ENCODE results near the gene LAMB3.

LAMB3 gene

GRCh38 chr1:209617047-209617673 lies 35.1 kb downstream of the LAMB3 start:
- ChIA-PET CTCF (interaction anchor here (0.8 to 1.2 kb wide), 2 partner anchors 10 to 149 kb away, joined by 3 to 5 read pairs; no protein-coding TSS in a partner anchor), POLR2A (no interaction called here)
- no peaks in the 10 kb centered on the region for H3K36me3 ChIP-seq (ENCODE audit: control insufficient read depth in 2 of 2, insufficient read depth in 1 of 2, low read length in 2 of 2)
- TF ChIP-seq SALL2 (tag by site-specific recombination; IDR thresholded peaks at IDR 0.05; ENCODE audit: borderline replicate concordance), result no peak
- no peak for TF ChIP-seq ZBTB49 (tag by site-specific recombination; IDR thresholded peaks at IDR 0.05; ENCODE audit: low read depth)
- TF ChIP-seq ZNF510 (tag by site-specific recombination; IDR thresholded peaks at IDR 0.05; ENCODE audit: insufficient replicate concordance), result no peak
- TF ChIP-seq ZNF623 (tag by site-specific recombination; IDR thresholded peaks at IDR 0.05), result no peak
- TF ChIP-seq ZNF157 (tag by site-specific recombination; IDR thresholded peaks at IDR 0.05), result no peak
- no peak for TF ChIP-seq ZNF302 (tag by site-specific recombination; IDR thresholded peaks at IDR 0.05; ENCODE audit: low read depth)
- no peak for TF ChIP-seq HOXD13 (CRISPR knock-in tag; IDR thresholded peaks at IDR 0.05; ENCODE audit: borderline replicate concordance)
- TF ChIP-seq ZNF391 (tag by site-specific recombination; IDR thresholded peaks at IDR 0.05; ENCODE audit: borderline replicate concordance, low read depth), result no peak
- TF ChIP-seq ZNF394 (tag by site-specific recombination; IDR thresholded peaks at IDR 0.05; ENCODE audit: borderline replicate concordance), result no peak
- TF ChIP-seq ZNF777 (tag by site-specific recombination; IDR thresholded peaks at IDR 0.05; ENCODE audit: borderline replicate concordance), result no peak
- TF ChIP-seq ZNF747 (tag by site-specific recombination; IDR thresholded peaks at IDR 0.05), result no peak
- no peak for TF ChIP-seq ZNF677 (tag by site-specific recombination; IDR thresholded peaks at IDR 0.05)
- TF ChIP-seq ZNF501 (tag by site-specific recombination; IDR thresholded peaks at IDR 0.05), result no peak
- TF ChIP-seq ZNF658 (tag by site-specific recombination; IDR thresholded peaks at IDR 0.05), result no peak
- no peak for TF ChIP-seq ZNF398 (tag by site-specific recombination; IDR thresholded peaks at IDR 0.05)
- no peak for TF ChIP-seq ZBTB8A (tag by site-specific recombination; IDR thresholded peaks at IDR 0.05)
- no peak for TF ChIP-seq ZNF280C (tag by site-specific recombination; IDR thresholded peaks at IDR 0.05)
- TF ChIP-seq ZNF248 (tag by site-specific recombination; IDR thresholded peaks at IDR 0.05), result no peak
- TF ChIP-seq HOXA7 (CRISPR knock-in tag; IDR thresholded peaks at IDR 0.05; ENCODE audit: borderline replicate concordance), result no peak
- no peaks in the 10 kb centered on the region for H3K4me1 ChIP-seq (ENCODE audit: control insufficient read depth, insufficient read depth, low read length)
- H3K27ac ChIP-seq (ENCODE audit: extremely low read depth, low read depth, low read length), result no peak overlapping the region
- H3K9me3 ChIP-seq (ENCODE audit: control insufficient read depth, insufficient read depth, low read depth, low read length), result no peaks in the 10 kb centered on the region
- H3K4me3 ChIP-seq (ENCODE audit: low read depth, low read length), result no peak overlapping the region

Measured in HEK293 (cell line).